ENCODE measurements around the gene HTD2. TPM values are rescaled to one million over a fixed set of nuclear protein-coding genes. Genes with fewer than 3 reads are reported as not detected.
A peak's percentile ranks its signal among the peaks of the same experiment; 100 is the strongest.

HTD2 gene
- total and polyA plus RNA-seq, 9 of the 15 experiments (the other 6 are each of a cell fraction or from before 2014, with no cell fraction given): 1.8 to 22.8 (median 9.6) TPM

DNA sequence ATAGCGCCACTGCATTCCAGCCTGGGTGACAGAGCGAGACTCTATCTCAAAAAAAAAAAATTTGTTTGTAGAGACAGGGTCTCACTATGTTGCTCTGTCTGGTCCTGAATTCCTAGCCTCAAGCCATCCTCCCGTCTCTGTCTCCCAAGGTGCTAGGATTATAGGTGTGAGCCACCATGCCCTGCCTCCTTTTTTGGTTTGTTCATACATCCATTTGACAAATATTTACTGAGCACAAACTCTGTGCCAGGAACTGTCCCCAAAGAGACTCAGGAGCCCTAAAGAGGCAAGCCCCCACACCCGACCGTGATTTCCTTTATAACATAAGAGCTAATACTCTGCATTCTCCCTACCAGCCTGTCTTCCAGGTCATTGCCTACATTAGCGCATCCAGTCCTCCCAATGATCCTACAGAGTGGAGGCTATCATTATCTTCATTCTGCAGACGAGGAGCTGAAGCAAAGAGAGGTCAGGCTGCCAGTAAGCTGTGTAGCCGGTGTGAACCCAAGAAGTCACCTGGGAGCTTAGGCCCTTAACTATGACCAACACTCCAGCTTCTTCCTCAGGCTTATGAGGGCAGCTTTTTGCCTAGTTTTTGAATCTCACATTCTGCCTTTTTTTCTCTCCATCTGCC, 20.1 kb downstream of the HTD2 start (continued):
- TF ChIP-seq, protein P1, sequence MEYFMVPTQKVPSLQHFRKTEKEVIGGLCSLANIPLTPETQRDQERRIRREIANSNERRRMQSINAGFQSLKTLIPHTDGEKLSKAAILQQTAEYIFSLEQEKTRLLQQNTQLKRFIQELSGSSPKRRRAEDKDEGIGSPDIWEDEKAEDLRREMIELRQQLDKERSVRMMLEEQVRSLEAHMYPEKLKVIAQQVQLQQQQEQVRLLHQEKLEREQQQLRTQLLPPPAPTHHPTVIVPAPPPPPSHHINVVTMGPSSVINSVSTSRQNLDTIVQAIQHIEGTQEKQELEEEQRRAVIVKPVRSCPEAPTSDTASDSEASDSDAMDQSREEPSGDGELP (CRISPR knock-in tag; IDR thresholded peaks at IDR 0.05; ENCODE audit: borderline replicate concordance): 0 out of 2 replicates have a peak, but pooled peaks have one; percentile 16

DNA sequence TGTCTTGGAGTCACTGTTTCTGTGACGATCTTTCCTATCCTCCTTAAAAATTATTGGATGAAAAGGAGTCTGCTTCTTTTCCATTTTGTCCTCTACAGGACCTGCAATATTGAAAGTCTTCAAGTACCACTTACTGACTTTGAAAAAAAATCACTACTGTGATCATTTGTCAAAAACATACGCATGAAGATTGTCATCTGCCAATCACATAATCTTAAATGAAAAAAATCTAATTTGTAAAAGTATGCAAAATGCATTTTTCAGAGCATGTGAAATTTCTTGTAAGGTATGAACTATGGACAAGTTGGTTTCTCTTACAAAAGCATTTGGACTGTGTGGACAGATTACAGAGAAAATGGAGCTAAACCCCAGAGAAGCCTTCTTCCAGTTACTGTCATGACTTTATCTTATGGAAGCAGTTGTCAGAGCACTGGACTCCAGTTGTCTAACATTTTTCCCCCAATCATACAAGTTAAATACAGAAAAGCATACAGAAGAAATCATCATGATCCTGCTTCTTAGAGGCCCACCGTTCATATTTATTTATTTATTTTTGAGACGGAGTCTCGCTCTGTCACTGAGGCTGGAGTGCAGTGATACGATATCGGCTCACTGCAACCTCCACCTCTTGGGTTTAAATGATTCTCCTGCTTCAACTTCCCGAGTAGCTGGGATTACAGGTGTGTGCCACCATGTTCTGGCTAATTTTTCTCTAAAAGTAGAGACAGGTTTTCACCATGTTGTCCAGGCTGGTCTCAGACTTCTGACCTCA, 23.0 kb downstream of the HTD2 start:
- H3K4me1 ChIP-seq (replicated peaks in 1 of 2; ENCODE audit: control insufficient read depth in 2 of 2, insufficient read depth in 2 of 2, low read length in 2 of 2): peaks cover 16 to 17% of the 10 kb centered on the region in 2 experiments; a peak in 4 of 5 replicates
- intact Hi-C loops (cut with micrococcal nuclease): no loop called here
- FAIRE-seq: peak; percentile 46
- TF ChIP-seq, protein P2, sequence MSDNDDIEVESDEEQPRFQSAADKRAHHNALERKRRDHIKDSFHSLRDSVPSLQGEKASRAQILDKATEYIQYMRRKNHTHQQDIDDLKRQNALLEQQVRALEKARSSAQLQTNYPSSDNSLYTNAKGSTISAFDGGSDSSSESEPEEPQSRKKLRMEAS (CRISPR knock-in tag; IDR thresholded peaks at IDR 0.05): no peak
- TF ChIP-seq, protein P3, sequence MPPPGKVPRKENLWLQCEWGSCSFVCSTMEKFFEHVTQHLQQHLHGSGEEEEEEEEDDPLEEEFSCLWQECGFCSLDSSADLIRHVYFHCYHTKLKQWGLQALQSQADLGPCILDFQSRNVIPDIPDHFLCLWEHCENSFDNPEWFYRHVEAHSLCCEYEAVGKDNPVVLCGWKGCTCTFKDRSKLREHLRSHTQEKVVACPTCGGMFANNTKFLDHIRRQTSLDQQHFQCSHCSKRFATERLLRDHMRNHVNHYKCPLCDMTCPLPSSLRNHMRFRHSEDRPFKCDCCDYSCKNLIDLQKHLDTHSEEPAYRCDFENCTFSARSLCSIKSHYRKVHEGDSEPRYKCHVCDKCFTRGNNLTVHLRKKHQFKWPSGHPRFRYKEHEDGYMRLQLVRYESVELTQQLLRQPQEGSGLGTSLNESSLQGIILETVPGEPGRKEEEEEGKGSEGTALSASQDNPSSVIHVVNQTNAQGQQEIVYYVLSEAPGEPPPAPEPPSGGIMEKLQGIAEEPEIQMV (tag; conservative IDR thresholded peaks at IDR 0.05; ENCODE audit: low read depth): no peak
- TF ChIP-seq FOS (IDR thresholded peaks at IDR 0.05; ENCODE audit: extremely low read depth, insufficient read length) (no peak), KDM1A (IDR thresholded peaks at IDR 0.05) (peak in 1 of 2 experiments; percentile 22; a peak in 1 of 4 replicates), RFX5 (IDR thresholded peaks at IDR 0.05; ENCODE audit: low read depth, low read length) (no peak), ZNF707 (CRISPR knock-in tag; conservative IDR thresholded peaks at IDR 0.05) (no peak), RBM17 (IDR thresholded peaks at IDR 0.05; ENCODE audit: borderline replicate concordance, low read depth, low read length) (no peak), IRF2 (CRISPR knock-in tag; IDR thresholded peaks at IDR 0.05) (no peak), CREM (IDR thresholded peaks at IDR 0.05; ENCODE audit: low read depth) (no peak), TBL1XR1 (IDR thresholded peaks at IDR 0.05; ENCODE audit: low read length in 2 of 2) (no peak), ZNF766 (CRISPR knock-in tag; conservative IDR thresholded peaks at IDR 0.05) (no peak), RAD21 (CRISPR knock-in tag; conservative IDR thresholded peaks at IDR 0.05 in 1 of 2, IDR thresholded peaks at IDR 0.05 in 1 of 2) (no peak), NCOA2 (IDR thresholded peaks at IDR 0.05; ENCODE audit: partially characterized antibody in 2 of 2) (no peak)

More for the DNA sequence above, 23.0 kb downstream of the HTD2 start:
- Histone ChIP-seq H3K79me2 (ENCODE audit: control insufficient read depth, insufficient read depth, low read length) (peaks cover 14% of the 10 kb centered on the region), H3K27me3 (ENCODE audit: control insufficient read depth in 2 of 2, insufficient read depth in 2 of 2, low read length in 2 of 2) (no peaks in the 10 kb centered on the region), H3K27ac (ENCODE audit: extremely low read depth, low read depth, low read length) (peak overlapping the region; percentile 37; the same call in 1 of the 3 replicates), H3K9ac (ENCODE audit: insufficient read depth in 1 of 2, low read depth in 2 of 2, low read length in 2 of 2) (no peak overlapping the region), H3K9me1 (ENCODE audit: control insufficient read depth, insufficient read depth, low read length) (no peaks in the 10 kb centered on the region), H3K9me3 (replicated peaks; ENCODE audit: control insufficient read depth, insufficient read depth, low read depth, low read length) (no peaks in the 10 kb centered on the region), H3K4me2 (ENCODE audit: insufficient read depth, low read length) (no peak overlapping the region), H3K4me3 (no peak overlapping the region), H4K20me1 (replicated peaks; ENCODE audit: control insufficient read depth, insufficient read depth, low read length) (no peaks in the 10 kb centered on the region), H3K36me3 (ENCODE audit: control insufficient read depth, insufficient read depth, low read length) (no peaks in the 10 kb centered on the region), H2AFZ (ENCODE audit: low read depth, low read length) (peak overlapping the region; percentile 34)
- in situ Hi-C loops (cut with MboI): loop anchor here (5.0 kb wide), 1 partner anchor 83 kb away; no protein-coding TSS in a partner anchor
- CTCF ChIA-PET (ENCODE audit: low intra/inter-chr PET ratio): interaction anchor here (0.7 kb wide), 1 partner anchor 179 kb away, joined by 4 read pairs; no protein-coding TSS in a partner anchor
- ATAC-seq: peak; percentile 40
- BruUV-seq (replicated peaks): no TSS peak
- 10% methylated on average over 8 of the region's 8 CpGs for WGBS (ENCODE audit: insufficient coverage, low coverage, missing lambda C conversion rate)
- POLR2A ChIA-PET: interaction anchor here (0.9 to 1.3 kb wide), 2 partner anchors 9 to 21 kb away, joined by 3 to 4 read pairs; no protein-coding TSS in a partner anchor
- DNase-seq (ENCODE audit: extremely low read depth in 1 of 4, low spot score in 3 of 4): peak in 2 of 4 experiments; percentile 31 to 66

All from K562 (cell line).